Measurements from ENCODE around the gene TMPRSS4.

GRCh38 chr11:118049771-118050170 is 27.1 kb upstream of the TMPRSS4 start:
- TF ChIP-seq CTCF (IDR thresholded peaks at IDR 0.05) = no peak
- TF ChIP-seq POLR2A (IDR thresholded peaks at IDR 0.05) = no peak

Data from right lobe of liver (tissue), 4 donors.